ENCODE data around the gene RGSL1. TPM values are rescaled to one million over a fixed set of nuclear protein-coding genes. Genes with fewer than 3 reads are reported as not detected.

RGSL1 gene
- not detected for total RNA-seq (ENCODE audit: unreplicated experiment)
- long read RNA-seq, result 0 reads

DNA sequence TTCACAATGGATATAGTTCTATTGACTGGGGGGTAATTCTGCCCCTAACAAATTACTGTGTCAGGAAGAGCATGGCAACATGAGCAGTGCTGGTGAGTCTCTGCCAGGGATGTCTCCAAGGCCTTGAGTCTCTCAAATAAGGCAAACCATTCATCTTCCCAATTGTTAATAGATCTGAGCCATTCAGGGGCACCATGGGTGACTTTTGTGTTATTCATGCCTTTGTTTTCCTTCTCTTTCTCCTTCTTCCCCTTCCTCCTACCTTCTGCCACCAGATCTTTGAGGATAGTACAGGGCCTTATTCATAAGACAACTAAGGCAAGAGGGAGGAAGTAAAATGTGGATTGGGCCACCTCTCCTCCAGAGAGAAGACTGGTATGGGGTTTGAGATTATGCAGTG, at the start of gene RGSL1:
TSS of gene RGSL1 (plus strand) at position 60 of the 400 bp plus-strand sequence. CDS start at position 80, 20 bp downstream.
- H3K27me3 Mint-ChIP-seq (ENCODE audit: unreplicated experiment), result peaks cover 5% of the 10 kb centered on the region
- no peaks in the 10 kb centered on the region for H3K4me1 Mint-ChIP-seq (ENCODE audit: low read depth, unreplicated experiment)
- no peak for DNase-seq
- TF ChIP-seq, protein P1, sequence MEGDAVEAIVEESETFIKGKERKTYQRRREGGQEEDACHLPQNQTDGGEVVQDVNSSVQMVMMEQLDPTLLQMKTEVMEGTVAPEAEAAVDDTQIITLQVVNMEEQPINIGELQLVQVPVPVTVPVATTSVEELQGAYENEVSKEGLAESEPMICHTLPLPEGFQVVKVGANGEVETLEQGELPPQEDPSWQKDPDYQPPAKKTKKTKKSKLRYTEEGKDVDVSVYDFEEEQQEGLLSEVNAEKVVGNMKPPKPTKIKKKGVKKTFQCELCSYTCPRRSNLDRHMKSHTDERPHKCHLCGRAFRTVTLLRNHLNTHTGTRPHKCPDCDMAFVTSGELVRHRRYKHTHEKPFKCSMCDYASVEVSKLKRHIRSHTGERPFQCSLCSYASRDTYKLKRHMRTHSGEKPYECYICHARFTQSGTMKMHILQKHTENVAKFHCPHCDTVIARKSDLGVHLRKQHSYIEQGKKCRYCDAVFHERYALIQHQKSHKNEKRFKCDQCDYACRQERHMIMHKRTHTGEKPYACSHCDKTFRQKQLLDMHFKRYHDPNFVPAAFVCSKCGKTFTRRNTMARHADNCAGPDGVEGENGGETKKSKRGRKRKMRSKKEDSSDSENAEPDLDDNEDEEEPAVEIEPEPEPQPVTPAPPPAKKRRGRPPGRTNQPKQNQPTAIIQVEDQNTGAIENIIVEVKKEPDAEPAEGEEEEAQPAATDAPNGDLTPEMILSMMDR (IDR thresholded peaks at IDR 0.05; ENCODE audit: partially characterized antibody, unreplicated experiment), result no peak
- H3K36me3 Mint-ChIP-seq (ENCODE audit: unreplicated experiment), result peaks cover 3% of the 10 kb centered on the region
- no peaks in the 10 kb centered on the region for H3K9me3 Mint-ChIP-seq (ENCODE audit: unreplicated experiment)
- H3K4me3 Mint-ChIP-seq (ENCODE audit: unreplicated experiment), result no peak within 1 kb of the TSS
- no peak within 1 kb of the TSS for H3K27ac Mint-ChIP-seq (ENCODE audit: unreplicated experiment)

DNA sequence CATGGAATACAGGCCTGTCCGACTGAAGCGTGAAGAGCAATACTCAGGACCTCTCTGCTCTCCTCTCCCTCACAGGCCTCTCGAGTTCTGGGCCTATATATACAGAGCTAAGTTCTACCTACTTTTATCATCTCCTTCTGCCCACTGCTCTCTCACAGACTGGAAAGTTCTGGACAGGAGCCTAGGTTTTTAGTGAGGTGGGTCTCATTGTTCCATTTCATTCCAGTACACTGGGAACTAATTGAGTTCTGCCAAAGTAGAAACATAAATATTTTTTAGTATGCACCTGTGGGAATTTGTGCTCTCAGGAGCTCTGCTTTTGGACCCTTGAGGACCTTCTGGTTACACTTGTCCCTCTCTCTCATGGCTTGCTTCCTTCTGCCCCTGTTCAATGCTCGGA, 49.4 kb upstream of the RGSL1 start, which contains the start of gene TEDDM1:
TSS of gene TEDDM1 (minus strand) at position 101 of the 400 bp plus-strand sequence. CDS start 182 bp downstream, outside the sequence.
- Mint-ChIP-seq H3K9me3 (ENCODE audit: unreplicated experiment) (peaks cover 2% of the 10 kb centered on the region), H3K36me3 (ENCODE audit: unreplicated experiment) (peaks cover 7% of the 10 kb centered on the region), H3K27me3 (ENCODE audit: unreplicated experiment) (no peaks in the 10 kb centered on the region), H3K27ac (ENCODE audit: unreplicated experiment) (no peak within 1 kb of the TSS), H3K4me1 (ENCODE audit: low read depth, unreplicated experiment) (no peaks in the 10 kb centered on the region), H3K4me3 (ENCODE audit: unreplicated experiment) (no peak within 1 kb of the TSS)
- DNase-seq, result no peak
- TF ChIP-seq, protein P1 (IDR thresholded peaks at IDR 0.05; ENCODE audit: partially characterized antibody, unreplicated experiment), result no peak

DNA sequence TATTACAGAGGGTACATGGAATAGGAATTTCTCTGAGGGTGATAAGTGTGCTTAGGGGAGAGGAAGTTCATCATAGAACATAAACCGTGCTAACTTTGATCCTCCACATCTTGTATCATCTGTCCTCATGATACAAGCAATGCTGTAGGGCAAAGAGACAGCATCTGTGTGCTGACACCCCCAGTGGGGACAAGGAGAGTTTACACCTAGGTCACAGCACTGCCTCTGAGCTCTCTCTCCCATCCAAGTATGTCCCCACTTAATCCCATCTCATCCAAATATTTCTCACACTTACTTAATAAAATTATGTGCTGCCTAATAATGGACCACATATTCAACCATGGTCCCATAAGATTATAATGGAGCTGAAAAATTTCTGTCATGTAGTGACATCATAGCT, 45.2 kb upstream of the RGSL1 start:
- Mint-ChIP-seq H3K36me3 (ENCODE audit: unreplicated experiment) (peaks cover 9% of the 10 kb centered on the region), H3K4me3 (ENCODE audit: unreplicated experiment) (no peak overlapping the region), H3K4me1 (ENCODE audit: low read depth, unreplicated experiment) (peaks cover 11% of the 10 kb centered on the region), H3K27ac (ENCODE audit: unreplicated experiment) (no peak overlapping the region), H3K9me3 (ENCODE audit: unreplicated experiment) (peaks cover 2% of the 10 kb centered on the region), H3K27me3 (ENCODE audit: unreplicated experiment) (no peaks in the 10 kb centered on the region)
- TF ChIP-seq, protein P1 (IDR thresholded peaks at IDR 0.05; ENCODE audit: partially characterized antibody, unreplicated experiment), result no peak
- no peak for DNase-seq

DNA sequence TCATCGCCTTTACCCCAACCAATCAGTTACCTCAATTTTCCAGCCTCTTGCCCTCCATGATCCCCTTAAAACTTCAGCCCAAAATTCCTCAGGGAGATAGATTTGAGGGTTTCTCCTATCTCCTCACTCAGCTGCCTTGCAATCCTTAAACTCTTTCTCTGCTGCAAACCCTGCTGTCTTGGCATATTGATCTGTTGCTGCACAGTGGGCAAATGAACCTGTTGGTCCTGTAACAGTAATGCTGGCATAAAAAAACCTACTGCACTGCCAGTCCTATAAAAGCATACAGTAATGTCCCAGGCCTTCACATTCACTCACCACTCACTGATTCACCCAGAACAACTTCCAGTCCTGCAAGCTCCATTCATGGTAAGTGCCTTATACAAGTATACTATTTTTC, 44.4 kb upstream of the RGSL1 start:
- H3K9me3 Mint-ChIP-seq (ENCODE audit: unreplicated experiment), result peaks cover 2% of the 10 kb centered on the region
- no peak overlapping the region for H3K4me3 Mint-ChIP-seq (ENCODE audit: unreplicated experiment)
- no peak for DNase-seq
- peaks cover 9% of the 10 kb centered on the region for H3K36me3 Mint-ChIP-seq (ENCODE audit: unreplicated experiment)
- H3K27me3 Mint-ChIP-seq (ENCODE audit: unreplicated experiment), result no peaks in the 10 kb centered on the region
- no peak overlapping the region for H3K27ac Mint-ChIP-seq (ENCODE audit: unreplicated experiment)
- TF ChIP-seq, protein P1 (IDR thresholded peaks at IDR 0.05; ENCODE audit: partially characterized antibody, unreplicated experiment), result no peak
- peaks cover 11% of the 10 kb centered on the region for H3K4me1 Mint-ChIP-seq (ENCODE audit: low read depth, unreplicated experiment)

DNA sequence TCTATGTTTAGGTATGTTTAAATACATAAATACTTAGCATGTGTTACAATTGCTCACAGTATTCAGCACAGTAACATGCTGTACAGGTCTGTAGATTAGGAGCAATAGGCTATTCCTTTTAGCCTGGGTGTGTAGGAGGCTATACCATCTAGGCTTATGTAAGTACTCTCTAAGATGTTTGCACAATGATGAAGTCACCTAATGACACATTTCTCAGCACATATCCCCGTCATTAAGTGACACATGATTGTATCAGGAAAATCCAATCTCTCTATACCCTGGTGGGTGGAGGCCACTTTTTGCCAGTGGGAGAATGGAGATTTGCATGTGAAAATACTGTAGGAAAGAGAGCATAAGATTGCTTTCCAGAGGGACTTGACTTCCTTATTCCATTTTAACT, 43.9 kb upstream of the RGSL1 start:
- Mint-ChIP-seq H3K4me1 (ENCODE audit: low read depth, unreplicated experiment) (peaks cover 11% of the 10 kb centered on the region), H3K4me3 (ENCODE audit: unreplicated experiment) (no peak overlapping the region), H3K36me3 (ENCODE audit: unreplicated experiment) (peaks cover 9% of the 10 kb centered on the region), H3K27ac (ENCODE audit: unreplicated experiment) (no peak overlapping the region), H3K9me3 (ENCODE audit: unreplicated experiment) (peaks cover 2% of the 10 kb centered on the region), H3K27me3 (ENCODE audit: unreplicated experiment) (no peaks in the 10 kb centered on the region)
- DNase-seq, result no peak
- TF ChIP-seq, protein P1 (IDR thresholded peaks at IDR 0.05; ENCODE audit: partially characterized antibody, unreplicated experiment), result no peak
